ENCODE measurements around the gene POTEI.
"Not testable (repeated sequence)": the region's sequence is repeated elsewhere in the genome, so short reads cannot be mapped to it uniquely, and the experiment has no call there.

POTEI gene

DNA sequence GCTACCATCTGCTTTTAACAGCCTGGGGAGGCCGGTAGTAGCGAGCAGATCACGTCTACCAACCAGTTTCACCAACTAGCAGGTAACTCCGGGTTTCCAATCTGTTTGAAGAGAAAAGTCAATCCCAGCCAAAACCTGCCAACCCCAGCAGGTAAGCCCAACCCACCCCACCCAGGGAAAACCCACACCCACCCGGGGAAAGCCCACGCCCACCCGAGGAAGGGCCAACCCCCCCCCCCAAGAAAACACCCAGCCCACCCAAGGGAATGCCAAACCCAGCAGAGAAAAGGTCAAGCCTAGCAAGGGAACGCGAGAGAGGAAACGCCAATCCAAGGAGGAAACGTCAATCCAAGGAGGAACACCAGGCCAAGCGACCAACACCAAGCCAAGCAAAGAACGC is at the start of gene POTEI:
POTEI (minus strand) TSS at position 101 of the 400 bp plus-strand sequence; CDS start at position 8, 93 bp downstream.
- not testable (repeated sequence) for H3K36me3 ChIP-seq (ENCODE audit: control insufficient read depth, insufficient read depth, low read length); H3K27ac ChIP-seq (ENCODE audit: low read depth, low read length); H3K4me1 ChIP-seq (ENCODE audit: control insufficient read depth, insufficient read depth, low read length); H3K9ac ChIP-seq (ENCODE audit: low read length); H3K9me3 ChIP-seq (ENCODE audit: control insufficient read depth, insufficient read depth, low read depth, low read length); H3K27me3 ChIP-seq (ENCODE audit: control insufficient read depth, insufficient read depth, low read length); H3K4me3 ChIP-seq (ENCODE audit: low read depth, low read length)

DNA sequence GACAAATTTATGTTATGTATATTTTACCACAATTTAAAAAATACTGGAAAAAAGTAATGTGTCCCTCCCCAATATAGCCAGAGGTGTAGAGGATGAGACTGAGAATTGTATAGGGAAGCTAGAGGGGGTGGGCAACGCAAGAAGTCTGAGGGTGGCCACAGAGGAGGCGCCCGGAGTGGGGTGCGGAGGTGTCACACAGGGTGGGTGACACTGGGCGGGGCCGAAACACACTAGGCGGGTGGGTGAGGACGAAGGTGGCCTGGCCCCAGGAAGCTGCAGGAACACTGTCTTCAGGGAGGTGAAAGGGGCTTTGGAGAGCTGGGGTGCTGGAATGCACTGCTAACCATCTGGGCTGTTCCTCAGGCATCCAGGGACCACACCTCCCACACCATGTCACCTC is 47.3 kb upstream of the POTEI start:
- H3K4me3 ChIP-seq (ENCODE audit: low read depth, low read length); H3K9me3 ChIP-seq (ENCODE audit: control insufficient read depth, insufficient read depth, low read depth, low read length); H3K36me3 ChIP-seq (ENCODE audit: control insufficient read depth, insufficient read depth, low read length); H3K9ac ChIP-seq (ENCODE audit: low read length); H3K4me1 ChIP-seq (ENCODE audit: control insufficient read depth, insufficient read depth, low read length); H3K27ac ChIP-seq (ENCODE audit: low read depth, low read length); H3K27me3 ChIP-seq (ENCODE audit: control insufficient read depth, insufficient read depth, low read length): not testable (repeated sequence)

DNA sequence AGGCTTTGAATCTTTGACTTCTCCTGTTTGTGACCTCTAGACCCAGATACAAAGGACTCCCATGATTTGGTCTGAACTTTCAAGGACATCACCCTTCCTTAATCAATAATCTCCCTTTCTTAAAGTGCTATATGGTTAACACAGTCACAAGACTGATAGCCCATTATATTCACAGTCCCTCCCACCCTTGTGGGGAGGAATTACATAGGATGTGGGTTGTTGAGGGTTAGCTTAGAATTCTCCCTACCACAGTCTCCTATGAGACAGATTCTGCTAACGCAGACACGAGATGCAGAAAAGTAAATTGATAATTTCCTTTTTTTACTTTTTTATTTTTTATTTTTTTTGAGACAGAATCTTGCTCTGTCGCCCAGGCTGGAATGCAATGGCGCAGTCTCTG is 45.0 kb upstream of the POTEI start:
- H3K36me3 ChIP-seq (ENCODE audit: control insufficient read depth, insufficient read depth, low read length); H3K9me3 ChIP-seq (ENCODE audit: control insufficient read depth, insufficient read depth, low read depth, low read length); H3K27me3 ChIP-seq (ENCODE audit: control insufficient read depth, insufficient read depth, low read length); H3K4me3 ChIP-seq (ENCODE audit: low read depth, low read length); H3K27ac ChIP-seq (ENCODE audit: low read depth, low read length); H3K4me1 ChIP-seq (ENCODE audit: control insufficient read depth, insufficient read depth, low read length); H3K9ac ChIP-seq (ENCODE audit: low read length): not testable (repeated sequence)

DNA sequence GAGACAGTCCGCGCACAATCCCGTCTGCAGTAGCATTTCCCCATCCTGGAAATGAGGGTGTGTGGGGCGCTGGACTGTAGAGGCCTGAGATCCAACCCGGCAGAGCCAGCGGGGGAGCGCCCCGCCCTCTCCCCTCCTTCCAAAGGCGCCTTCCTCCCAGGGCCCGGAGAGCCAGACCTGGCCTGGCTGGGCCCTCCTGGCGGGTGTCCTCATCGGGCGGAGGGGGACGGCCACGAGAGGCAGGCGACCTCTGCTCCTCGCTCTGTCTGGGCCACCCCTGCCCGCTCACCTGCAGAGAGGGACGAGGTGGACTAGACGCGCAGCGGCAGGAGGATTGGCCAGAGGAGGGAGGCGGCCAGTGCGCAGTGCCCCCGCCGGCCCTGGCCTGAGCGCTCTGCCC is 40.3 kb upstream of the POTEI start:
- not testable (repeated sequence) for H3K36me3 ChIP-seq (ENCODE audit: control insufficient read depth, insufficient read depth, low read length); H3K4me3 ChIP-seq (ENCODE audit: low read depth, low read length); H3K9ac ChIP-seq (ENCODE audit: low read length); H3K27me3 ChIP-seq (ENCODE audit: control insufficient read depth, insufficient read depth, low read length); H3K4me1 ChIP-seq (ENCODE audit: control insufficient read depth, insufficient read depth, low read length); H3K9me3 ChIP-seq (ENCODE audit: control insufficient read depth, insufficient read depth, low read depth, low read length); H3K27ac ChIP-seq (ENCODE audit: low read depth, low read length)

DNA sequence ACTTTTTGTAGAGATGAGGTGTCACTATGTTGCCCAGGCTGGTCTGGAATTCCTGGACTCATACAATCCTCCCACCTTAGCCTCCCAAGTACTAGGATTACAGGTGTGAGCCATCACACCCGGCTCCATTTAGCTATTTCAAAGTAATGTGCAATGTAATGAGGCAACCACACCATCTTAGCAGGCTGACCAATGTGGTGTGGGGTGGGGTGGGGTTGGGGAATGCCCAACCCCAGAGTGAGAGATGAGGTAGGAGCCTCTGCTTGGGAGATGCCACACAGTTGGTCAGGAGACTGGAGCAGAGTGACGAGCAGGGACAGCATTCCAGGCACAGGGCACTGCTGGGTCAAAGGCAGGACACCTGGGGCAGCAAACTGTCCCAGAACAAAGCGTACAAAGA is 39.3 kb upstream of the POTEI start:
- H3K9me3 ChIP-seq (ENCODE audit: control insufficient read depth, insufficient read depth, low read depth, low read length); H3K27me3 ChIP-seq (ENCODE audit: control insufficient read depth, insufficient read depth, low read length); H3K36me3 ChIP-seq (ENCODE audit: control insufficient read depth, insufficient read depth, low read length); H3K27ac ChIP-seq (ENCODE audit: low read depth, low read length); H3K9ac ChIP-seq (ENCODE audit: low read length); H3K4me1 ChIP-seq (ENCODE audit: control insufficient read depth, insufficient read depth, low read length); H3K4me3 ChIP-seq (ENCODE audit: low read depth, low read length): not testable (repeated sequence)

DNA sequence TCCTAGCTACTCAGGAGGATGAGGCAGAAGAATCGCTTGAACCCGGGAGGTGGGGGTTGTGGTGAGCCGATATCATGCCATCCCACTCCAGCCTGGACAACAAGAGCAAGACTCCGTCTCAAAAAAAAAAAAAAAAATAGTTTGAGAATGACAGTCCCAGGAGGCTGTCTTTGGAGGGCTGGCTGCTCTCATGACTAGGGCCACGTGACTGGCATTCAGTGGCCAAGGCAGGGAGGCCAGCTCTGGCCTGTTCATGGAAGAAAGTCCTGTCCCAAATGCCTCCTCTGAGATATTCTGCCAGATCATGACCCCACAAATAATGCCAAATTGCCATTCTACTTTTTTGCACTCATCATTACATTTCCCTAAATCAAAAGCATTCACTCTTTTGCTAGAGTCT is 35.9 kb upstream of the POTEI start:
- not testable (repeated sequence) for H3K27ac ChIP-seq (ENCODE audit: low read depth, low read length); H3K27me3 ChIP-seq (ENCODE audit: control insufficient read depth, insufficient read depth, low read length); H3K36me3 ChIP-seq (ENCODE audit: control insufficient read depth, insufficient read depth, low read length); H3K9ac ChIP-seq (ENCODE audit: low read length); H3K4me3 ChIP-seq (ENCODE audit: low read depth, low read length); H3K9me3 ChIP-seq (ENCODE audit: control insufficient read depth, insufficient read depth, low read depth, low read length); H3K4me1 ChIP-seq (ENCODE audit: control insufficient read depth, insufficient read depth, low read length)

DNA sequence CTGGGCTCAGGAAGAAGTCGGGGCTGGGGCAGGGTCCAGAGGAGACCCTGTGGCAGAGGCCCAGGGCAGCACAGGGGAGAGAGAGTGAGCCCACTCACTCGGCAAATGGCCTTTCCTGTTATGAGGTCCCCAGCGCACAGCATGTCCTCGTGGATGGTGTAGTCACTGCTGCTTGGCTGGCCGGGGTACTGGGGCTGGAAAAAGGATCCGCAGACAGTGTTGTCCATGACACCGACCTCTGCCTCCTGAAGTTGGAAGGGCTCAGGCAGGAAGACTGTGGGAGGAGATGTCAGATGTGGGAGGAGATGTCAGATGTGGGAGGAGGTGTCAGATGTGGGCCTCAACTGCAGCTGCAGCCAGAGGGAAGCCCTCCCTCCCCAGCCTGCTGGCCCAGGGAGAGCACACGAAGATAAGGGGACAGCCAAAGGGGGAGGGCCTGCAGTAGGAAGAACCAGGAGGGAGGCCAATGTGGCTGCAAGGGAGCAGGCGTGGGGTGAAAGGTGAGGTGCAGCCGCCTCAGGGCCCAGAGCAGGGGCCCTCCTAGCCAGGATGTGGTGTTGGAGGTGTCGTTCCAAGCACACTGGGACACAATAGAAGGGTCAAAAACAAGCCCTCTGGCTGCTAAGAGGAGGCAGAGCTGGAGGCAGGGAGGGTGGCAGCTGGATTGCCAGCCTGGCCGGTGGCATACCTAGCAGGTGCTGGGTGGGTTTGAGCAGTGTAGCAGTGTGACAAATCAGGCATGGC is 34.8 kb upstream of the POTEI start:
- not testable (repeated sequence) for H3K4me1 ChIP-seq (ENCODE audit: control insufficient read depth, insufficient read depth, low read length); H3K36me3 ChIP-seq (ENCODE audit: control insufficient read depth, insufficient read depth, low read length); H3K27ac ChIP-seq (ENCODE audit: low read depth, low read length); H3K27me3 ChIP-seq (ENCODE audit: control insufficient read depth, insufficient read depth, low read length); H3K9me3 ChIP-seq (ENCODE audit: control insufficient read depth, insufficient read depth, low read depth, low read length); H3K9ac ChIP-seq (ENCODE audit: low read length); H3K4me3 ChIP-seq (ENCODE audit: low read depth, low read length)

DNA sequence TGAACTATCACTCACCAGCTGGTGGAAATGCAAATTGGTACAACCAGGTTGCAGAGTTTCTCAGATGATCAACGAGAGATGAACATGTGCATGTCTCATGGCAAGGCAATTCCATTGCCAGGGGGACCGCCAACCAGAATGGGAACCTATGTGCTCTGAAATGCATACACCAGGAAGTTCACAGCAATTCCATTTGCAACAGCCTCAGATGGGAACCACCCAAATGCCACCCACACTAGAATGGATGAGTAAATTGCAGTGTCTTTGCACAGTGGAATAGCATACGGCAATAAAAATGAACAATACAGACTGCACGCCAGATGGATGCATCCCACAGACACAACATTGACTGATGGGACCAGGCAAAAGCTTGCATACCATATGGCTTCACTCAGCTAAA is 33.7 kb upstream of the POTEI start:
- not testable (repeated sequence) for H3K27ac ChIP-seq (ENCODE audit: low read depth, low read length); H3K9me3 ChIP-seq (ENCODE audit: control insufficient read depth, insufficient read depth, low read depth, low read length); H3K9ac ChIP-seq (ENCODE audit: low read length); H3K36me3 ChIP-seq (ENCODE audit: control insufficient read depth, insufficient read depth, low read length); H3K4me3 ChIP-seq (ENCODE audit: low read depth, low read length); H3K27me3 ChIP-seq (ENCODE audit: control insufficient read depth, insufficient read depth, low read length); H3K4me1 ChIP-seq (ENCODE audit: control insufficient read depth, insufficient read depth, low read length)

DNA sequence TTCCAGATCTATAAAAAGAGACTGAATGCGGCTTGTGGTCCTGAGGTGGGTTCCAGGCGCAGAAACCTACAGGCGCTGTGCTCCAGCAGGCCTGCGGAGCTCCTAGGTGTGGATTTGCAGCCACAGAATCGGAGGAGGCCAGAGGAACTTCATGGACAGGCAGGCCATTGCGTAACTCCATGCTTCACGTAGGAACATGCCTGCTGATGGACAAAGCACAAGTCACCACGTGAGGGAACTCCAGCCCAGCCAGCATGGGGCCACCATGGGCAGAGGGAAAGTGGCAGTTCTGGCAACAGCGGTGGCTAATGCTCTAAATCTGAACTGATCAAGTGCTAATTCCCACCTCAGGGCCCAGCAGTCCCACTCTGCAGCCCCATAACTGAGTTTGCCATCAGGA is 29.1 kb upstream of the POTEI start:
- not testable (repeated sequence) for H3K9ac ChIP-seq (ENCODE audit: low read length); H3K27ac ChIP-seq (ENCODE audit: low read depth, low read length); H3K9me3 ChIP-seq (ENCODE audit: control insufficient read depth, insufficient read depth, low read depth, low read length); H3K4me1 ChIP-seq (ENCODE audit: control insufficient read depth, insufficient read depth, low read length); H3K4me3 ChIP-seq (ENCODE audit: low read depth, low read length); H3K27me3 ChIP-seq (ENCODE audit: control insufficient read depth, insufficient read depth, low read length); H3K36me3 ChIP-seq (ENCODE audit: control insufficient read depth, insufficient read depth, low read length)

DNA sequence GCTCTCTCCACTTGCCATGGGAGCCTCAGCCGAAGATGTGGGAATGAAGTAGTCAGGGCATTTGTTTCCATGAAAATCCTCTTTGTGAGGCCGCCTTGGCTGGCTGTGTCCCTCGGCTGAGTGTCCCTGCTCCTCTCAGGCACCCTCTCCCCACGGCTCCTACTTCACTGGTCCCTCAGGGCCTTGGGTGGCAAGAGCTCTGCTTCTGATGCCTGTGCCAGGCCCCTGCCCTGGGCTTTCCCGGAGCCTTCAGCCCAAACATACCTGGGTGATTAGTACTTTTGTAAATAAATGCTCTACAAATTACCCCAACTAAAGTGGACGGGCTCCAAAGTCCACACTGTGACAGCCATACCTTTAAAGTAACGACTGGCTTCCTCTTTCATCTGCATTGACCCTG is 27.5 kb upstream of the POTEI start:
- H3K4me1 ChIP-seq (ENCODE audit: control insufficient read depth, insufficient read depth, low read length); H3K9me3 ChIP-seq (ENCODE audit: control insufficient read depth, insufficient read depth, low read depth, low read length); H3K36me3 ChIP-seq (ENCODE audit: control insufficient read depth, insufficient read depth, low read length); H3K27me3 ChIP-seq (ENCODE audit: control insufficient read depth, insufficient read depth, low read length); H3K27ac ChIP-seq (ENCODE audit: low read depth, low read length); H3K9ac ChIP-seq (ENCODE audit: low read length); H3K4me3 ChIP-seq (ENCODE audit: low read depth, low read length): not testable (repeated sequence)

DNA sequence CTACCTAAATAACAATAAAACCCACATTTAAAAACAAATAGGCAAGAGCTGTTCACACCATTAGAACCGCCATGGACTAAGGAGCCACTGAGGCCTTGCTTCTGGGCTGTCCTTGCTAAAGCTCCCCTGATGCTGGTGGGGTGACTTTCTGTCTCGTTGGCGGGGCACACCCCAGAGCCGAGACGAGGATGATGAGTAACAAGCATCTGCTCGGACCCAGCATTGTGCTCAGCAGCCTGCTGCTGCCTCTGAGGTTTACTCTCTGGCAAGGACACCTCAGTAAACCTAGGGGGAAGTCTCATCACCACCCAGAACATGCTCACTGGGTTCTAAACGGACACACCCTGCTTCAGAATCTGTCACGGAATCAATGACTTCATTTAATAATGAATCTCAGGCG is 22.5 kb upstream of the POTEI start:
- H3K9me3 ChIP-seq (ENCODE audit: control insufficient read depth, insufficient read depth, low read depth, low read length); H3K27ac ChIP-seq (ENCODE audit: low read depth, low read length); H3K4me3 ChIP-seq (ENCODE audit: low read depth, low read length); H3K27me3 ChIP-seq (ENCODE audit: control insufficient read depth, insufficient read depth, low read length); H3K36me3 ChIP-seq (ENCODE audit: control insufficient read depth, insufficient read depth, low read length); H3K4me1 ChIP-seq (ENCODE audit: control insufficient read depth, insufficient read depth, low read length); H3K9ac ChIP-seq (ENCODE audit: low read length): not testable (repeated sequence)

DNA sequence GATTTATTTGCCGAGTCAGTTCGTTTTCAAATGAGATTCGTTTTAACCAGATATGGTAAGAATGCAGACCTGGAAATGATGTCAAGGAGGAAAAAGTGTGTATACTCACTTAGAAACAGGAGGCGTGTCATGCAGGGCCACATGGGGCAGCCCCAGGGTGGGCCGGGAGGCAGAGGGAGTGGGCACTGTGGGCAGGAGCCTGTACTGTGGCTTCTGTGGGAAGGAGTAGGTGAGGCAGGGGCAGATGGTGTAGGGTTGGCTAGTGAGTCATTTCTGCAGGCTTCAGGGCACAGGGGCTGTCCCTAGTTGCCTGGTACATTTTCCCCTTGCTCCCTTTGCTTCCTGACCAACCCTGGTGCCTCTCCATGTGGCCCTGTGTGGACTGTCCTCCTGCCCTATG is 22.1 kb upstream of the POTEI start:
- H3K4me1 ChIP-seq (ENCODE audit: control insufficient read depth, insufficient read depth, low read length); H3K4me3 ChIP-seq (ENCODE audit: low read depth, low read length); H3K27me3 ChIP-seq (ENCODE audit: control insufficient read depth, insufficient read depth, low read length); H3K9ac ChIP-seq (ENCODE audit: low read length); H3K27ac ChIP-seq (ENCODE audit: low read depth, low read length); H3K36me3 ChIP-seq (ENCODE audit: control insufficient read depth, insufficient read depth, low read length); H3K9me3 ChIP-seq (ENCODE audit: control insufficient read depth, insufficient read depth, low read depth, low read length): not testable (repeated sequence)

Data from HUES6 (cell line).